Midbrain (tissue), 1 donor: ENCODE results near the gene CACNA1B.
"Not testable (repeated sequence)": the region's sequence is repeated elsewhere in the genome, so short reads cannot be mapped to it uniquely, and the experiment has no call there.

ENCODE experiments used
- DNase-seq: peaks from one replicate; lab custom pipeline; 2025; lab: John Stamatoyannopoulos, UW

Gene CACNA1B

GRCh38 chr9:138073408-138073807, 195.8 kb downstream of the CACNA1B start:
- no peak for DNase-seq

- no peak for DNase-seq
Measured at GRCh38 chr9:138073808-138074207, 196.2 kb downstream of the CACNA1B start.

GRCh38 chr9:138074516-138074915, 196.9 kb downstream of the CACNA1B start:
- no peak for DNase-seq

- no peak for DNase-seq
Measured at GRCh38 chr9:138075496-138075895, 197.9 kb downstream of the CACNA1B start.

GRCh38 chr9:138075961-138076649, 198.5 kb downstream of the CACNA1B start:
- no peak for DNase-seq

GRCh38 chr9:138076650-138077009, 199.0 kb downstream of the CACNA1B start:
- DNase-seq = no peak

GRCh38 chr9:138077126-138077525, 199.5 kb downstream of the CACNA1B start:
- no peak for DNase-seq

GRCh38 chr9:138077898-138078540, 200.4 kb downstream of the CACNA1B start:
- no peak for DNase-seq

- DNase-seq = no peak
Measured at GRCh38 chr9:138078846-138079245, 201.3 kb downstream of the CACNA1B start.

- DNase-seq = no peak
Measured at GRCh38 chr9:138080979-138081378, 203.4 kb downstream of the CACNA1B start.

- no peak for DNase-seq
Measured at GRCh38 chr9:138082918-138083636, 205.5 kb downstream of the CACNA1B start.

- no peak for DNase-seq
Measured at GRCh38 chr9:138083873-138084272, 206.3 kb downstream of the CACNA1B start.

- no peak for DNase-seq
Measured at GRCh38 chr9:138085568-138085967, 208.0 kb downstream of the CACNA1B start.

GRCh38 chr9:138092057-138092456, 214.5 kb downstream of the CACNA1B start:
- DNase-seq = not testable (repeated sequence)

- no peak for DNase-seq
Measured at GRCh38 chr9:138094028-138094427, 216.4 kb downstream of the CACNA1B start.

GRCh38 chr9:138095813-138096518, 218.4 kb downstream of the CACNA1B start:
- DNase-seq = no peak

- no peak for DNase-seq
Measured at GRCh38 chr9:138096519-138096845, 218.9 kb downstream of the CACNA1B start.

GRCh38 chr9:138097501-138097991, 220.0 kb downstream of the CACNA1B start:
- no peak for DNase-seq

- no peak for DNase-seq
Measured at GRCh38 chr9:138098116-138098907, 220.7 kb downstream of the CACNA1B start.

GRCh38 chr9:138098908-138099791, 221.6 kb downstream of the CACNA1B start:
- no peak for DNase-seq
